ENCODE data around the gene MZT2A. TPM values are rescaled to one million over a fixed set of nuclear protein-coding genes. Genes with fewer than 3 reads are reported as not detected.
"Not testable (repeated sequence)": the region's sequence is repeated elsewhere in the genome, so short reads cannot be mapped to it uniquely, and the experiment has no call there.

MZT2A gene
- total and polyA plus RNA-seq, 4 donors = 29.5 to 77.4 (median 66.9) TPM

GRCh38 chr2:131511291-131511968 lies 19.2 kb upstream of the MZT2A start:
- 86 to 89% methylated on average over 21 to 22 of the region's 22 CpGs for WGBS, 2 donors
- peaks cover 5 to 44% (median 9%) of the 10 kb centered on the region in 4 donors for H3K36me3 ChIP-seq (ENCODE audit: control insufficient read depth in 4 of 4, insufficient read depth in 4 of 4, low read length in 4 of 4)

GRCh38 chr2:131509615-131510014 lies 17.4 kb upstream of the MZT2A start:
- Histone ChIP-seq H3K9ac (ENCODE audit: insufficient read depth in 1 of 2, low read length in 2 of 2) (no peak overlapping the region), H3K27ac (ENCODE audit: low read depth in 1 of 2, low read length in 1 of 2) (no peak overlapping the region), H3K4me1 (ENCODE audit: control insufficient read depth in 5 of 5, insufficient read depth in 5 of 5, low read length in 5 of 5) (no peaks in the 10 kb centered on the region), H3K4me3 (no peak overlapping the region), H3K9me3 (ENCODE audit: control insufficient read depth in 4 of 4, insufficient read depth in 3 of 4, low read length in 3 of 4) (no peaks in the 10 kb centered on the region), H3K36me3 (ENCODE audit: control insufficient read depth in 4 of 4, insufficient read depth in 4 of 4, low read length in 4 of 4) (peaks cover 5 to 47% (median 10%) of the 10 kb centered on the region in 4 donors), H3K27me3 (ENCODE audit: control insufficient read depth in 3 of 3, insufficient read depth in 3 of 3, low read length in 2 of 3) (no peaks in the 10 kb centered on the region)
- 77 to 87% methylated on average over 9 of the region's 9 CpGs for WGBS, 2 donors
- ATAC-seq (ENCODE audit: insufficient read depth, low FRiP score) = no peak
- no peak for TF ChIP-seq CTCF (IDR thresholded peaks at IDR 0.05; ENCODE audit: control extremely low read depth, extremely low read depth)
- no peak for DNase-seq

More at GRCh38 chr2:131511291-131511968, 19.2 kb upstream of the MZT2A start:
- not testable (repeated sequence) for H3K4me1 ChIP-seq (ENCODE audit: control insufficient read depth in 5 of 5, insufficient read depth in 5 of 5, low read length in 5 of 5); H3K9me3 ChIP-seq (ENCODE audit: control insufficient read depth in 4 of 4, insufficient read depth in 3 of 4, low read length in 3 of 4); H3K27me3 ChIP-seq (ENCODE audit: control insufficient read depth in 3 of 3, insufficient read depth in 3 of 3, low read length in 2 of 3); H3K27ac ChIP-seq (ENCODE audit: low read depth in 1 of 2, low read length in 1 of 2); ATAC-seq (ENCODE audit: insufficient read depth, low FRiP score); H3K4me3 ChIP-seq; H3K9ac ChIP-seq (ENCODE audit: insufficient read depth in 1 of 2, low read length in 2 of 2); DNase-seq

GRCh38 chr2:131504082-131504750 lies 12.0 kb upstream of the MZT2A start:
- not testable (repeated sequence) for H3K9me3 ChIP-seq (ENCODE audit: control insufficient read depth in 4 of 4, insufficient read depth in 3 of 4, low read length in 3 of 4); H3K9ac ChIP-seq (ENCODE audit: insufficient read depth in 1 of 2, low read length in 2 of 2); H3K4me1 ChIP-seq (ENCODE audit: control insufficient read depth in 5 of 5, insufficient read depth in 5 of 5, low read length in 5 of 5); ATAC-seq (ENCODE audit: insufficient read depth, low FRiP score); DNase-seq; H3K4me3 ChIP-seq; H3K27ac ChIP-seq (ENCODE audit: low read depth in 1 of 2, low read length in 1 of 2); H3K27me3 ChIP-seq (ENCODE audit: control insufficient read depth in 3 of 3, insufficient read depth in 3 of 3, low read length in 2 of 3)
- WGBS, 2 donors = 89 to 91% methylated on average over 7 of the region's 7 CpGs
- H3K36me3 ChIP-seq (ENCODE audit: control insufficient read depth in 4 of 4, insufficient read depth in 4 of 4, low read length in 4 of 4) = peaks cover 5 to 44% (median 11%) of the 10 kb centered on the region in 4 donors

GRCh38 chr2:131503587-131503986 lies 11.4 kb upstream of the MZT2A start:
- H3K9me3 ChIP-seq (ENCODE audit: control insufficient read depth in 4 of 4, insufficient read depth in 3 of 4, low read length in 3 of 4); H3K4me1 ChIP-seq (ENCODE audit: control insufficient read depth in 5 of 5, insufficient read depth in 5 of 5, low read length in 5 of 5); H3K9ac ChIP-seq (ENCODE audit: insufficient read depth in 1 of 2, low read length in 2 of 2); H3K27ac ChIP-seq (ENCODE audit: low read depth in 1 of 2, low read length in 1 of 2); ATAC-seq (ENCODE audit: insufficient read depth, low FRiP score); H3K4me3 ChIP-seq; H3K27me3 ChIP-seq (ENCODE audit: control insufficient read depth in 3 of 3, insufficient read depth in 3 of 3, low read length in 2 of 3); DNase-seq: not testable (repeated sequence)
- H3K36me3 ChIP-seq (ENCODE audit: control insufficient read depth in 4 of 4, insufficient read depth in 4 of 4, low read length in 4 of 4) = peaks cover 6 to 41% (median 12%) of the 10 kb centered on the region in 4 donors
- WGBS, 2 donors = 99 to 100% methylated on average over 4 of the region's 4 CpGs

- DNase-seq; H3K4me1 ChIP-seq (ENCODE audit: control insufficient read depth in 5 of 5, insufficient read depth in 5 of 5, low read length in 5 of 5); H3K4me3 ChIP-seq; H3K9me3 ChIP-seq (ENCODE audit: control insufficient read depth in 4 of 4, insufficient read depth in 3 of 4, low read length in 3 of 4); H3K9ac ChIP-seq (ENCODE audit: insufficient read depth in 1 of 2, low read length in 2 of 2); H3K27me3 ChIP-seq (ENCODE audit: control insufficient read depth in 3 of 3, insufficient read depth in 3 of 3, low read length in 2 of 3); ATAC-seq (ENCODE audit: insufficient read depth, low FRiP score): not testable (repeated sequence)
- WGBS, 2 donors = 48 to 71% methylated on average over 8 of the region's 8 CpGs
- Histone ChIP-seq H3K27ac (ENCODE audit: low read depth in 1 of 2, low read length in 1 of 2) (peak overlapping the region in 1 of 2 donors; percentile 53), H3K36me3 (ENCODE audit: control insufficient read depth in 4 of 4, insufficient read depth in 4 of 4, low read length in 4 of 4) (peaks cover 0 to 20% (median 8%) of the 10 kb centered on the region in 4 donors)
These were observed 6.2 kb upstream of the MZT2A start for GRCh38 chr2:131498321-131498973.

- not testable (repeated sequence) for ATAC-seq (ENCODE audit: insufficient read depth, low FRiP score); H3K9ac ChIP-seq (ENCODE audit: insufficient read depth in 1 of 2, low read length in 2 of 2); H3K4me3 ChIP-seq; DNase-seq; H3K9me3 ChIP-seq (ENCODE audit: control insufficient read depth in 4 of 4, insufficient read depth in 3 of 4, low read length in 3 of 4); H3K27me3 ChIP-seq (ENCODE audit: control insufficient read depth in 3 of 3, insufficient read depth in 3 of 3, low read length in 2 of 3); H3K36me3 ChIP-seq (ENCODE audit: control insufficient read depth in 4 of 4, insufficient read depth in 4 of 4, low read length in 4 of 4); H3K27ac ChIP-seq (ENCODE audit: low read depth in 1 of 2, low read length in 1 of 2)
- WGBS, 2 donors = 91 to 95% methylated on average over 1 of the region's 1 CpG
- H3K4me1 ChIP-seq (ENCODE audit: control insufficient read depth in 5 of 5, insufficient read depth in 5 of 5, low read length in 5 of 5) = peaks cover 0 to 12% (median 0%) of the 10 kb centered on the region in 5 donors
These were observed 3.3 kb upstream of the MZT2A start for GRCh38 chr2:131495506-131495905.
